Eye (tissue), 1 donor: Measurements from ENCODE around the gene GAPDHS.

ENCODE experiments used
- DNase-seq: peaks from one replicate; pipeline ENCODE4 v3.0.0-alpha.2; 2015

GAPDHS gene

GRCh38 chr19:35540356-35540927, 7.2 kb downstream of the GAPDHS start:
- no peak for DNase-seq

GRCh38 chr19:35542209-35542608, 9.0 kb downstream of the GAPDHS start:
- no peak for DNase-seq

GRCh38 chr19:35543280-35544109, 10.2 kb downstream of the GAPDHS start:
- no peak for DNase-seq

GRCh38 chr19:35544110-35544802, 11.0 kb downstream of the GAPDHS start:
- no peak for DNase-seq

GRCh38 chr19:35545001-35545854, 12.0 kb downstream of the GAPDHS start, which contains the start of gene TMEM147:
TSS of gene TMEM147 (plus strand) at chr19:35545626. CDS start at chr19:35545740, 114 bp downstream.
- DNase-seq = peak; percentile 94

- no peak for DNase-seq
Observed at GRCh38 chr19:35545855-35546381, 12.7 kb downstream of the GAPDHS start.

GRCh38 chr19:35546532-35546931, 13.3 kb downstream of the GAPDHS start:
- no peak for DNase-seq

- DNase-seq = peak; percentile 89
Observed at GRCh38 chr19:35549174-35549788, 16.0 kb downstream of the GAPDHS start.

GRCh38 chr19:35549879-35550523, 16.7 kb downstream of the GAPDHS start:
- no peak for DNase-seq

GRCh38 chr19:35551091-35551810, 18.0 kb downstream of the GAPDHS start:
- no peak for DNase-seq

- DNase-seq = no peak
Observed at GRCh38 chr19:35552534-35553384, 19.5 kb downstream of the GAPDHS start.

- DNase-seq = no peak
Observed at GRCh38 chr19:35553385-35554000, 20.2 kb downstream of the GAPDHS start.

GRCh38 chr19:35554076-35554475, 20.8 kb downstream of the GAPDHS start:
- no peak for DNase-seq

GRCh38 chr19:35555301-35556005, 22.2 kb downstream of the GAPDHS start:
- no peak for DNase-seq

GRCh38 chr19:35556025-35556590, 22.9 kb downstream of the GAPDHS start:
- DNase-seq = no peak

- DNase-seq = no peak
Observed at GRCh38 chr19:35556846-35557538, 23.7 kb downstream of the GAPDHS start.

GRCh38 chr19:35557539-35558399, 24.5 kb downstream of the GAPDHS start:
- peak; percentile 91 for DNase-seq
